ENCODE results near the gene RABGAP1L.

Gene RABGAP1L

GRCh38 chr1:174746024-174746808, 586.9 kb downstream of the RABGAP1L start:
- DNase-seq (ENCODE audit: low read depth in 2 of 2): no peak

GRCh38 chr1:174747613-174748012, 588.3 kb downstream of the RABGAP1L start:
- DNase-seq (ENCODE audit: low read depth in 2 of 2): no peak

- DNase-seq (ENCODE audit: low read depth in 2 of 2): no peak
Measured at GRCh38 chr1:174748586-174748985, 589.3 kb downstream of the RABGAP1L start.

GRCh38 chr1:174753131-174753530, 593.8 kb downstream of the RABGAP1L start:
- DNase-seq (ENCODE audit: low read depth in 2 of 2): no peak

- DNase-seq (ENCODE audit: low read depth in 2 of 2): no peak
Measured at GRCh38 chr1:174761335-174761734, 602.0 kb downstream of the RABGAP1L start.

DNA sequence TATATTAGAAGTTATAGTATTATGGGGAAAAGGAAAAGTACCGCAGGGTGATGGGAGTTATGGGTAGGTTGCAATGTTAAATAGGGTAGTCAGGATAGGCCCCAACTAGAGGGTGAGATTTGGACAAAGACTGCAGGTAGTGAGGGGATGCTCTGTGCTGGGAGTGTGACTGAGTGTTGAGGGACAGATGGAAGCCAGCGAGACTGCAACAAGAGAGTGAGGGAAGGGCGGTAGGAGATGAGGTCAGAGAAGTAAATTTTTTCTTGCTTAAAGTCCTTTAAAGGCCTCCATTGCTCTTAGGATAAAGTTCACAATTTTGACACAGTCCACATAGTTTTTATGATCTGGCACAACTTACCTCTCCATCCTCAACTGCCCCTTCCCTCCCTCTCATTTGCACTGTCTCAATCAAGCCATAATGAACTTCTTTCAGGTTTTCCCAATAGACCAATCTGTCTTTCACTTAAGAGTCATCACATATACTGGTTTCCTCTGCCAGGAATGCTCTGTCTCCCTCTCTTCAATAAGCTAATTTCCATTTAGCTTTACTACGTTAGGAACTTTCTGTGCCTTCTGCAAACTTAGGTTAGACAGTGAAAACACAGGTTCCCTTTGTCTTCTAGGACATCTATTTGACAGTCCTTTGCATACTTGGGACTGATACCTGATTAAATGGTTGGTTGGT, 602.7 kb downstream of the RABGAP1L start:
- DNase-seq (ENCODE audit: low read depth in 2 of 2): no peak

DNA sequence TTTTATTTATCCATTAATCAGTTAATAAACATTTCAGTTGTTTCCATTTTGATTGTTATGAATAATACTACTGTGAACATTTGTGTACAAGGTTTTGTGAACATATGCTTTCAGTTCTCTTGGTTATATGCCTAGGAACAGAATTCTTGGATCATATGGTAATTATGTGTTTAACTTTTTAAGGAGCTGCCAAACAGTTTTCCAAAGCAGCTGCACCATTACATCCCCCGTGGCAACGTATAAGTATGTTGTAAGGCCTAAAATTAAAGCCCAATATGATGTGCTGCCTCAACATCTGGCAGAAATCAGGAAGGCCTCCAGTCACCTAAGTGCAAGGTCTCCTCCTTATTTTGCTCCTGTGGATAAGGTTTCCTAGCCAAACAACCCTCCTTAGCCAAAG, 604.9 kb downstream of the RABGAP1L start:
- no peak for DNase-seq (ENCODE audit: low read depth in 2 of 2)

- DNase-seq (ENCODE audit: low read depth in 2 of 2): no peak
Measured at GRCh38 chr1:174766727-174767126, 607.4 kb downstream of the RABGAP1L start.

DNA sequence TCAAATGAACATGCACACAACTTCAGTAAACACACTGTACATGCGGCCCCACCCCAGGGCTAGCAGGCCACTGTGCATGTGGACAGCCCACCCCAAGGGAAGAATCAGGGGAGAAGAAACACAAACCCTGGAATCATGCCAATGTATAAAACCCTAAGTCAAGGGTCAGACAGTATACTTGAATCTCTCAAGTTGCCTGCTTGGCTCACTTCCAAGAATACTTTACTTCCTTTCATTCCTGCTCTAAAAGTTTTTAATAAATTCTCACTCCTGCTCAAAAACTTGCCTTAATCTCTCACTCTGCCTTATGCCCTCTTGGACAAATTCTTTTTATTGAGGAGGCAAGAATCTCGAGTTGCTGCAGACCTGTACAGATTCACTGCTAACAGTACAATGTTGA, 609.2 kb downstream of the RABGAP1L start:
- no peak for DNase-seq (ENCODE audit: low read depth in 2 of 2)

GRCh38 chr1:174768949-174769348, 609.6 kb downstream of the RABGAP1L start:
- no peak for DNase-seq (ENCODE audit: low read depth in 2 of 2)

DNA sequence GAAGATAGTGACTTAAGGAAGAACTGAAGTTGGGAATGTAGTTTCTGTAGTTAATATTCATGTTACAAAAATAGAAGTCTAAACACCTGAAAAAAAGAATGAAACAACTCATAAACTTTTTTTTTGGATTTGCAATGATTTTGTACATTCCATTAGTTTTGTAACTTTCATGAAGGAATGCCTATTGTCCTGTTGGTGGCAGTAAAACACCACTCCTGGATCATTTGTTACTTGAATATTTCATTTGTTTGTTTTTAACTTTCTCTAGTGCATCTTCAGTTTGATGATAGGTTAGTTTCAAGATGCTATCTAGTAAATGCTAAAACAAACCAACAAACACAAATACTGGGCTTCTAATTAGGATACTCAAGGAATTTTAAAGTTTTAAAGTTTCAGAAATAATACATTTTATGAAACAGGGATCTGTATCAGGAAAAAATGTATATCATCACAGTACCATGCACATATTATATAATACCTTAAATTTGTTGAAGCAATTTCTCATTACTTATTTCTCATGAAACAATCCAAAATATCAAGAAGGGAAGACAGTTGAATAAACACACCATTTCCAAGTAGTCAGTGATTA, 610.7 kb downstream of the RABGAP1L start:
- no peak for DNase-seq (ENCODE audit: low read depth in 2 of 2)

DNA sequence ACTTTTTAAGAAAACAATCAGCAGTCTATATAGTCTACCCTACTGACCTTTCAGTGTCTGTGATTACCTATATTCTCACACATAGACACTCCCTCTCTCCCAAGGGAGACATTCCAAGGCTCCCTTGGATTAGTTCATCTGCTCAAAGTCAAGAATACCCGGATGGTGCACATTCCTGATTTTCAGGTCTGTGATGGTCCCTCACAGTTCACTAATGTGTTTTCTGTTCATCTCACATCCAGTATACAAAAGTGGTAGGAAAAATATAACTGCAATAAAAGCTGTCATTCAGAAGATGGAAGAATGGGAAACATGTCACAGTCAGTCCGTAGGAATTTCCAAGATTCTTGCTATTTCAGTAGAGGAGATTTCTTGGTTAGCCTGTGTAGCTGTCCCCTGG, 616.3 kb downstream of the RABGAP1L start:
- DNase-seq (ENCODE audit: low read depth in 2 of 2): no peak

DNA sequence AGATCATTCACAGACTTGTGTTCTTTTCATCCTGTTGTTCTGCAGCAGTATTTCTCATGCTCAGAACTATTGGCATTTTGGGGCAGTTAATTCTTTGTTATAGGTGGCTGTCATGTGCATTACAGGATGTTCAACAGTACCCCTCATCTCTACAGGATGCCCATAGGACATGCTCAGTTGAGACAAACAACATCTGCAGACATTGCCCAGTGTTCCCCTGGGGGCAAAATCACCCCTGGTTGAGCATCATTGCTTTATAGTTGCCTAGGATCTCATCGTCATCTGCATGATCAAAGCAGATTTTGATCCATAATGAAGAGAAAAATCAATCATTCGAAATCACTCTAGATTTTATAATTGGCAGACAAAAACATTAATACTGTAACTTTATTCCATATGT, 617.9 kb downstream of the RABGAP1L start:
- DNase-seq (ENCODE audit: low read depth in 2 of 2): no peak

- DNase-seq (ENCODE audit: low read depth in 2 of 2): no peak
Measured at GRCh38 chr1:174785510-174785909, 626.2 kb downstream of the RABGAP1L start.

GRCh38 chr1:174786358-174786757, 627.0 kb downstream of the RABGAP1L start:
- DNase-seq (ENCODE audit: low read depth in 2 of 2): no peak

- no peak for DNase-seq (ENCODE audit: low read depth in 2 of 2)
Measured at GRCh38 chr1:174786760-174787159, 627.4 kb downstream of the RABGAP1L start.

DNA sequence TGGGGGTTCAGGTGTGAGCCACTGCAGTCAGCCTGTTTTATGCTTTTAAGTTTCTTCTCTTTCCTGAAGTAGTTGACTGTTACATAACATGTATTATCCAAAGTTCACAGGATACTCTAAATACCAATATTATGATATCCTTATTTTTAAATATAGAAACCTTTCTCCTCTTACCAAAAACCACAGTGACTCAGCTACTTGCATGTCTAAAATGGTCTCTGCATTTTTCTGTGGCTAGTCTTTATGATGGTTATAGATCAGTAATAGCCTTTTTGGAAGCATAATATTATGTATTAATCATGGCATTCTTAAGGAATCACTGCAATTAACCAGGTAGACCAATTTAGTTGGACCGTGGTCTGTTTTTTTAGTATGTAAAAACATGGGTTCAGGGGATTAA, 629.7 kb downstream of the RABGAP1L start:
- DNase-seq (ENCODE audit: low read depth in 2 of 2): no peak

DNA sequence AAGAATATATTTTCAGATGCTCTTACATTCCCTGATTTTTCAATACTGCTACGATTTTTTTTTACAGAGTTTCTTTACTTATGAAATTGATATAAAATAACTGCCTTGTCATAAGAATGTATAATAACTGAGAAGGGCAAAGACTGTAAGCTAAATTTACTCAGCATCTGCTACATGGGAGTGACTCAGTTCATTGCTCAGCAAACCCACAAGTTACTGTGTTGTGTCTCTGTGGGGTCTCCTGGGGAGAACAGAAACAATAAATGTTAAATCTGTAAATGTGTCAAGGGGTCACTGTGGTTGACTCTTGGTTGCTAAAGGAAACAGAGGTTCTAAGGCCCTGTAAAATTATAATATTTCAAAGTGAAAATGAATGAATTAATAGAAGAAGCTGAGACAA, 630.1 kb downstream of the RABGAP1L start:
- no peak for DNase-seq (ENCODE audit: low read depth in 2 of 2)

GRCh38 chr1:174791863-174792262, 632.5 kb downstream of the RABGAP1L start:
- DNase-seq (ENCODE audit: low read depth in 2 of 2): no peak

DNA sequence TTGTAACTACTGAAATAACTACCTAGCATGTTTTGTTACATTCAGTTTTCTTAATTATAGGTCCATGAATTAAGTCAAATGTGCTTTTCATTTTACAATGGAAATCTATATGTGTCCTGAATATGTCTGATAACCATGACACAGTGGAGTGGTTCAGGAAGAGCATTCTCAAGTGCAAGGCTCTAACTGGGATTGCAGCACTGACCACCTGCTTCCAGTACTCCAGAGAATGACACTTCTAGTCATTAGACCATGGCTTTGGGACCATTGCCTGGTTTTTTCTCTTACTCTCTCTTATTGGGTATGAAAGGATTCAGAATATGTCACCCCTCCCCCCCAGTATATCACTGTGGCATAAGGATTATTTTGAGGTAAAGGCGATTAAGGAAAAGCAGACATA, 635.5 kb downstream of the RABGAP1L start:
- no peak for DNase-seq (ENCODE audit: low read depth in 2 of 2)

DNA sequence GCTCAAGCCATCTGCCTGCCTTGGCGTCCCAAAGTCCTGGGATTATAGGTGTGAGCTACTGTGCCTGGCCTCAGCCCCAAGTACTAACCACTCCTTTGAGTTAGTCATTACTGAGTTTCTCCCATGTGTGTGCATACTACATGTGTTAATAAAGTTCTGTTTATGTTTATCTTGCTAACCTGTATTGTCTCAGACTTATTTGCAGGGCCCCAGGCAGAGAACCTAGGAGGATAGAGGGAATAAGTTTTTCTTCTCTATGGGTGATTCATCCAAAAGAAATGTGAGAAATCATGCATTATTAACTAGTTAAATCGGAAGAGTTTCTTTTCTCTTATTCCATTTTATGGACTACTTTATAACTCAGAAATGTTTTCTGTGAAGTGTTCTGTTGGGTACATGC, 636.5 kb downstream of the RABGAP1L start:
- no peak for DNase-seq (ENCODE audit: low read depth in 2 of 2)

GRCh38 chr1:174797398-174797797, 638.1 kb downstream of the RABGAP1L start:
- DNase-seq (ENCODE audit: low read depth in 2 of 2): no peak

DNA sequence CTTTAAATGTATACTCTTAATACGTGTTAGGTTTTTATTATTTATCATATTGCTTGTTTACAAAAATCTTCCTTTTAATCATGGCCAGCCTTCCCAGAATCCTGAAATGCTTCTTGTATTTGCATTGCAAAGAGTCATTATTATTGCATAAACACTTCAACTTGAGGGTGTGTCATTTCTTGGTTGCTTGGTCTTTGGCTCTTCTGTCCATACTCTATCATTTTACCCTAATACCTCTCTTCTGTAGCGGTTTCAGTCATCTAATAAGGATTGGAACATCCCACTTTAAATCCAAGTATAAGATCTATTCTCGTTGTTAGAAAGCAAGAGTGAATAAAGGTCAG, 639.8 kb downstream of the RABGAP1L start:
- no peak for DNase-seq (ENCODE audit: low read depth in 2 of 2)

Measured in stimulated activated CD8-positive, alpha-beta memory T cell treated with anti-CD3 and anti-CD28 coated beads, Interleukin-7, amount 100 ng/mL, for 1 hour (primary cell).